K562 (cell line): ENCODE measurements around the gene TAF10. TPM values are rescaled to one million over a fixed set of nuclear protein-coding genes. Genes with fewer than 3 reads are reported as not detected.
A peak's percentile ranks its signal among the peaks of the same experiment; 100 is the strongest.

ENCODE experiments used
- EP400 ChIP-seq: fragments of 450-650 bp; IDR thresholded peaks from 2 replicates; pipeline ENCODE4 v1.6.1; 2017; ENCODE audit warnings: antibody characterized with exemption, mild to moderate bottlenecking, moderate library complexity
- ETS2 ChIP-seq: IDR thresholded peaks from 2 replicates; pipeline ENCODE4 v1.6.1; 2016; ENCODE audit warnings: borderline replicate concordance, missing genetic modification characterization, mild to moderate bottlenecking, moderate library complexity, missing compliant biosample characterization; ENCODE audit not compliant: poor library complexity, severe bottlenecking
- HDAC6 ChIP-seq: IDR thresholded peaks from 2 replicates; pipeline ENCODE4 v1.6.1; 2012; ENCODE audit warnings: low read depth, mild to moderate bottlenecking, control low read depth, inconsistent platforms, low read length, moderate library complexity
- KAT8 ChIP-seq: fragments of 450-650 bp; IDR thresholded peaks from 2 replicates; pipeline ENCODE4 v1.6.1; 2016; ENCODE audit warnings: low read depth, mild to moderate bottlenecking
- MYNN ChIP-seq, 2 experiments: sonication (generic); formaldehyde crosslinking in 1 of 2; IDR thresholded peaks; 2 replicates each; pipeline versions ENCODE4 v1.5.0 to v1.6.1; 2016 to 2020; ENCODE audit warnings: antibody characterized with exemption in 1 of 2, missing genetic modification reagents in 1 of 2
- SMARCC2 ChIP-seq: fragments of 450-650 bp; IDR thresholded peaks from 2 replicates; pipeline ENCODE4 v1.6.1; 2017; ENCODE audit warnings: antibody characterized with exemption, moderate library complexity, mild to moderate bottlenecking, low read depth
- ZNF12 ChIP-seq: sonication (generic); formaldehyde crosslinking; IDR thresholded peaks from 2 replicates; pipeline ENCODE4 v1.4.0; 2020; ENCODE audit warnings: mild to moderate bottlenecking, missing genetic modification reagents
- ZNF184 ChIP-seq: sonication (generic); formaldehyde crosslinking; IDR thresholded peaks from 2 replicates; pipeline ENCODE4 v1.5.0; 2020; ENCODE audit warnings: missing genetic modification reagents
- ZNF589 ChIP-seq: fragments of 200-800 bp; sonication (Bioruptor generic); IDR thresholded peaks from 2 replicates; pipeline ENCODE4 v1.6.1; 2016; ENCODE audit warnings: low read depth, missing genetic modification characterization, missing compliant biosample characterization
- polyA plus RNA-seq, 8 experiments: library from polyadenylated mRNA; depleted of rRNA in 4 of 8; stranded (reverse) in 5 of 8; unstranded in 3 of 8; fragments of >200 nt; fragmentation: Nextera tagmentation in 2 of 8; fragmentation: Illumina TruSeq in 1 of 8; extraction: Ambion mirVana in 2 of 8; extraction: Trizol in 1 of 8; gene quantifications; 2 replicates each; pipeline versions ENCODE4 v1.2.1 to v1.2.3, GENCODE V29; 2011 to 2014; ENCODE audit warnings: inconsistent platforms in 1 of 8, missing spikeins in 1 of 8
- total RNA-seq, 7 experiments: library from RNA; depleted of rRNA in 6 of 7; stranded (reverse); fragments of >200 nt in 6 of 7; fragmentation: Illumina TruSeq in 2 of 7; extraction: Trizol in 2 of 7; gene quantifications; 2 replicates each; pipeline versions ENCODE4 v1.2.1 to v1.2.3, GENCODE V29; 2011 to 2021; ENCODE audit warnings: low replicate concordance in 1 of 7
- TF ChIP-seq, protein P1 (sequence below): fragments of 250-450 bp; sonication (Bioruptor Pico); IDR thresholded peaks from 2 replicates; pipeline ENCODE4 v1.8.0; 2021; ENCODE audit warnings: mild to moderate bottlenecking, moderate library complexity
- TF ChIP-seq, protein P2 (sequence below), 3 experiments: IDR thresholded peaks in 2 of 3; conservative IDR thresholded peaks in 1 of 3; 2 replicates each; pipeline ENCODE4 v1.5.1; 2011 to 2012; ENCODE audit warnings: low read length in 3 of 3, mild to moderate bottlenecking in 3 of 3, control low read depth in 2 of 3, improper control_type of control experiment in 1 of 3, inconsistent platforms in 1 of 3, low read depth in 1 of 3, mixed read lengths in 1 of 3, moderate library complexity in 1 of 3; ENCODE audit not compliant: insufficient read depth in 2 of 3
- TF ChIP-seq, protein P3 (sequence below), 2 experiments: fragments of 450-650 bp in 1 of 2; IDR thresholded peaks; 2 replicates each; pipeline ENCODE4 v1.6.1; 2011 to 2017; ENCODE audit warnings: low read depth in 2 of 2, antibody characterized with exemption in 1 of 2, borderline replicate concordance in 1 of 2, low read length in 1 of 2, mild to moderate bottlenecking in 1 of 2, mixed read lengths in 1 of 2; ENCODE audit not compliant: control insufficient read depth in 1 of 2
- TF ChIP-seq, protein P4 (sequence below): fragments of 450-650 bp; IDR thresholded peaks from 2 replicates; pipeline ENCODE4 v1.6.1; 2018; ENCODE audit warnings: mild to moderate bottlenecking, low read depth; ENCODE audit not compliant: partially characterized antibody
- TF ChIP-seq, protein P5 (sequence below): fragments of 250-450 bp; sonication (Bioruptor Pico); IDR thresholded peaks from 2 replicates; pipeline ENCODE4 v1.8.0; 2021; ENCODE audit warnings: moderate library complexity, mild to moderate bottlenecking, inconsistent platforms

Gene TAF10
- total and polyA plus RNA-seq, 9 of the 15 experiments (the other 6 are each of a cell fraction or from before 2014, with no cell fraction given): 19.5 to 197 (median 121) TPM

DNA sequence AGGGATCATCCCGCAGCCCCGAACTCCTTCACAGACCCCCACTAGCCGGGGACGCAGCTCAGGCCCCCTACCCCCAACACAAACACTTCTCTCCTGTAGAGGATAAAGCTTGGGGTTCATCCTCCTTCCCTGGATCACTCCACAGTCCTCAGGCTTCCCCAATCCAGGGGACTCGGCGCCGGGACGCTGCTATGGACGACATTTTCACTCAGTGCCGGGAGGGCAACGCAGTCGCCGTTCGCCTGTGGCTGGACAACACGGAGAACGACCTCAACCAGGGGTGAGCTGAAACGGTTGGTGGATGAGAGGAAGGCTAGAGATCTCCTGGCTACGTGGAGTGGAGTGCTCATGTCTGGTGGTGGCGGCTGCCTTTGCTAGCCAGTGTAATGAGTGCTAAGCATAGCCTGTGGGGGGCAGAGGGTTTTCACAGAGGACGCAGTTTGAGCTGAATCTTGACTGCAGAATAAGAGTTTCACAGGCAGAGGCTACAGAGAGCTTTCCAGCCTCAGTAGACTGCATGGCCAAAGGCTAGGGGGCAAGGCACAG, 7.9 kb downstream of the TAF10 start (continued):
- no peak for TF ChIP-seq HDAC6
- no peak for TF ChIP-seq ZNF12 (CRISPR knock-in tag)
- peak; percentile 23; the same call in 1 of the 2 replicates for TF ChIP-seq MYNN (IDR thresholded peaks at IDR 0.05)
- no peak for TF ChIP-seq MYNN (CRISPR knock-in tag; IDR thresholded peaks at IDR 0.05)
- TF ChIP-seq, protein P1, sequence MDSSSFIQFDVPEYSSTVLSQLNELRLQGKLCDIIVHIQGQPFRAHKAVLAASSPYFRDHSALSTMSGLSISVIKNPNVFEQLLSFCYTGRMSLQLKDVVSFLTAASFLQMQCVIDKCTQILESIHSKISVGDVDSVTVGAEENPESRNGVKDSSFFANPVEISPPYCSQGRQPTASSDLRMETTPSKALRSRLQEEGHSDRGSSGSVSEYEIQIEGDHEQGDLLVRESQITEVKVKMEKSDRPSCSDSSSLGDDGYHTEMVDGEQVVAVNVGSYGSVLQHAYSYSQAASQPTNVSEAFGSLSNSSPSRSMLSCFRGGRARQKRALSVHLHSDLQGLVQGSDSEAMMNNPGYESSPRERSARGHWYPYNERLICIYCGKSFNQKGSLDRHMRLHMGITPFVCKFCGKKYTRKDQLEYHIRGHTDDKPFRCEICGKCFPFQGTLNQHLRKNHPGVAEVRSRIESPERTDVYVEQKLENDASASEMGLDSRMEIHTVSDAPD (CRISPR knock-in tag): no peak
- TF ChIP-seq, protein P2, sequence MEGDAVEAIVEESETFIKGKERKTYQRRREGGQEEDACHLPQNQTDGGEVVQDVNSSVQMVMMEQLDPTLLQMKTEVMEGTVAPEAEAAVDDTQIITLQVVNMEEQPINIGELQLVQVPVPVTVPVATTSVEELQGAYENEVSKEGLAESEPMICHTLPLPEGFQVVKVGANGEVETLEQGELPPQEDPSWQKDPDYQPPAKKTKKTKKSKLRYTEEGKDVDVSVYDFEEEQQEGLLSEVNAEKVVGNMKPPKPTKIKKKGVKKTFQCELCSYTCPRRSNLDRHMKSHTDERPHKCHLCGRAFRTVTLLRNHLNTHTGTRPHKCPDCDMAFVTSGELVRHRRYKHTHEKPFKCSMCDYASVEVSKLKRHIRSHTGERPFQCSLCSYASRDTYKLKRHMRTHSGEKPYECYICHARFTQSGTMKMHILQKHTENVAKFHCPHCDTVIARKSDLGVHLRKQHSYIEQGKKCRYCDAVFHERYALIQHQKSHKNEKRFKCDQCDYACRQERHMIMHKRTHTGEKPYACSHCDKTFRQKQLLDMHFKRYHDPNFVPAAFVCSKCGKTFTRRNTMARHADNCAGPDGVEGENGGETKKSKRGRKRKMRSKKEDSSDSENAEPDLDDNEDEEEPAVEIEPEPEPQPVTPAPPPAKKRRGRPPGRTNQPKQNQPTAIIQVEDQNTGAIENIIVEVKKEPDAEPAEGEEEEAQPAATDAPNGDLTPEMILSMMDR (IDR thresholded peaks at IDR 0.05 in 2 of 3, conservative IDR thresholded peaks at IDR 0.05 in 1 of 3; ENCODE audit: insufficient read depth in 2 of 3, low read depth in 1 of 3, low read length in 3 of 3): peak; percentile 42 to 69 (median 53); a peak in 5 of 6 replicates
- TF ChIP-seq, protein P3, sequence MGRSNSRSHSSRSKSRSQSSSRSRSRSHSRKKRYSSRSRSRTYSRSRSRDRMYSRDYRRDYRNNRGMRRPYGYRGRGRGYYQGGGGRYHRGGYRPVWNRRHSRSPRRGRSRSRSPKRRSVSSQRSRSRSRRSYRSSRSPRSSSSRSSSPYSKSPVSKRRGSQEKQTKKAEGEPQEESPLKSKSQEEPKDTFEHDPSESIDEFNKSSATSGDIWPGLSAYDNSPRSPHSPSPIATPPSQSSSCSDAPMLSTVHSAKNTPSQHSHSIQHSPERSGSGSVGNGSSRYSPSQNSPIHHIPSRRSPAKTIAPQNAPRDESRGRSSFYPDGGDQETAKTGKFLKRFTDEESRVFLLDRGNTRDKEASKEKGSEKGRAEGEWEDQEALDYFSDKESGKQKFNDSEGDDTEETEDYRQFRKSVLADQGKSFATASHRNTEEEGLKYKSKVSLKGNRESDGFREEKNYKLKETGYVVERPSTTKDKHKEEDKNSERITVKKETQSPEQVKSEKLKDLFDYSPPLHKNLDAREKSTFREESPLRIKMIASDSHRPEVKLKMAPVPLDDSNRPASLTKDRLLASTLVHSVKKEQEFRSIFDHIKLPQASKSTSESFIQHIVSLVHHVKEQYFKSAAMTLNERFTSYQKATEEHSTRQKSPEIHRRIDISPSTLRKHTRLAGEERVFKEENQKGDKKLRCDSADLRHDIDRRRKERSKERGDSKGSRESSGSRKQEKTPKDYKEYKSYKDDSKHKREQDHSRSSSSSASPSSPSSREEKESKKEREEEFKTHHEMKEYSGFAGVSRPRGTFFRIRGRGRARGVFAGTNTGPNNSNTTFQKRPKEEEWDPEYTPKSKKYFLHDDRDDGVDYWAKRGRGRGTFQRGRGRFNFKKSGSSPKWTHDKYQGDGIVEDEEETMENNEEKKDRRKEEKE (IDR thresholded peaks at IDR 0.05; ENCODE audit: borderline replicate concordance in 1 of 2, control insufficient read depth in 1 of 2, low read depth in 2 of 2, low read length in 1 of 2): no peak
- TF ChIP-seq ZNF589 (CRISPR knock-in tag): no peak
- no peak for TF ChIP-seq ETS2 (tag)
- TF ChIP-seq, protein P4, sequence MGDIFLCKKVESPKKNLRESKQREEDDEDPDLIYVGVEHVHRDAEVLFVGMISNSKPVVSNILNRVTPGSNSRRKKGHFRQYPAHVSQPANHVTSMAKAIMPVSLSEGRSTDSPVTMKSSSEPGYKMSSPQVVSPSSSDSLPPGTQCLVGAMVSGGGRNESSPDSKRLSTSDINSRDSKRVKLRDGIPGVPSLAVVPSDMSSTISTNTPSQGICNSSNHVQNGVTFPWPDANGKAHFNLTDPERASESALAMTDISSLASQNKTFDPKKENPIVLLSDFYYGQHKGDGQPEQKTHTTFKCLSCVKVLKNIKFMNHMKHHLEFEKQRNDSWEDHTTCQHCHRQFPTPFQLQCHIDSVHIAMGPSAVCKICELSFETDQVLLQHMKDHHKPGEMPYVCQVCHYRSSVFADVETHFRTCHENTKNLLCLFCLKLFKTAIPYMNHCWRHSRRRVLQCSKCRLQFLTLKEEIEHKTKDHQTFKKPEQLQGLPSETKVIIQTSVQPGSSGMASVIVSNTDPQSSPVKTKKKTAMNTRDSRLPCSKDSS: no peak
- no peak for TF ChIP-seq ZNF184 (CRISPR knock-in tag)
- TF ChIP-seq SMARCC2: 0 out of 2 replicates have a peak, but pooled peaks have one; percentile 10
- 0 out of 2 replicates have a peak, but pooled peaks have one; percentile 6 for TF ChIP-seq EP400
- TF ChIP-seq, protein P5, sequence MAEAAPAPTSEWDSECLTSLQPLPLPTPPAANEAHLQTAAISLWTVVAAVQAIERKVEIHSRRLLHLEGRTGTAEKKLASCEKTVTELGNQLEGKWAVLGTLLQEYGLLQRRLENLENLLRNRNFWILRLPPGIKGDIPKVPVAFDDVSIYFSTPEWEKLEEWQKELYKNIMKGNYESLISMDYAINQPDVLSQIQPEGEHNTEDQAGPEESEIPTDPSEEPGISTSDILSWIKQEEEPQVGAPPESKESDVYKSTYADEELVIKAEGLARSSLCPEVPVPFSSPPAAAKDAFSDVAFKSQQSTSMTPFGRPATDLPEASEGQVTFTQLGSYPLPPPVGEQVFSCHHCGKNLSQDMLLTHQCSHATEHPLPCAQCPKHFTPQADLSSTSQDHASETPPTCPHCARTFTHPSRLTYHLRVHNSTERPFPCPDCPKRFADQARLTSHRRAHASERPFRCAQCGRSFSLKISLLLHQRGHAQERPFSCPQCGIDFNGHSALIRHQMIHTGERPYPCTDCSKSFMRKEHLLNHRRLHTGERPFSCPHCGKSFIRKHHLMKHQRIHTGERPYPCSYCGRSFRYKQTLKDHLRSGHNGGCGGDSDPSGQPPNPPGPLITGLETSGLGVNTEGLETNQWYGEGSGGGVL (CRISPR knock-in tag): no peak
- TF ChIP-seq KAT8: no peak
